ENCODE data around the gene EZR. TPM values are rescaled to one million over a fixed set of nuclear protein-coding genes. Genes with fewer than 3 reads are reported as not detected.

EZR gene
- total RNA-seq, 2 donors from 2014 or later, result 118 to 222 TPM

DNA sequence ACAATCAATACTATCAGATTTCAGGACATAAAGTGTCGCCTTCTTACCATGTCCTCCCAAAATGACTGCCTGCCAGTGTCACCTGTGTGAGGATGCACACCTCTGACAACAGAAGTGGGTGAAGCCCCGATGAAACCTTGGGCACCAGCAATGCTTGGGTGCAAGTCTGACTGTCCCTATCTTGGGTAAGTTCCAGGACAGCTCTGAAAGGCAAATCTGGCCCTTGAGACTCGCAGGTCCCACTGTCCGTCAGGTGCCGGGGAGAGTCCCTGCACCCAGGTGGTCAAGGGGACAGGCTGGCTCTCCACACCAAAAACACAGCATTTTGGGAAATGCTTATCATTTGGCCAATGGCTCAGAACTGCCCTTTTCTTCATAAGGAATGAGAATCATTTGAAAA is 43.3 kb downstream of the EZR start:
- intact Hi-C loops (cut with DNase I), result no loop called here
- Histone ChIP-seq H3K36me3 (peaks cover 3 to 19% of the 10 kb centered on the region in 2 donors), H3K27me3 (replicated peaks; ENCODE audit: insufficient read depth) (no peaks in the 10 kb centered on the region), H3K27ac (peak overlapping the region; percentile 4 to 6), H3K4me3 (no peak overlapping the region), H3K9me3 (no peaks in the 10 kb centered on the region), H3K4me1 (replicated peaks) (peaks cover 9% of the 10 kb centered on the region)
- 83% methylated on average over 5 of the region's 5 CpGs for WGBS
- TF ChIP-seq POLR2A (IDR thresholded peaks at IDR 0.05), result no peak
- no peak for TF ChIP-seq POLR2AphosphoS5 (IDR thresholded peaks at IDR 0.05)
- TF ChIP-seq, protein P1, sequence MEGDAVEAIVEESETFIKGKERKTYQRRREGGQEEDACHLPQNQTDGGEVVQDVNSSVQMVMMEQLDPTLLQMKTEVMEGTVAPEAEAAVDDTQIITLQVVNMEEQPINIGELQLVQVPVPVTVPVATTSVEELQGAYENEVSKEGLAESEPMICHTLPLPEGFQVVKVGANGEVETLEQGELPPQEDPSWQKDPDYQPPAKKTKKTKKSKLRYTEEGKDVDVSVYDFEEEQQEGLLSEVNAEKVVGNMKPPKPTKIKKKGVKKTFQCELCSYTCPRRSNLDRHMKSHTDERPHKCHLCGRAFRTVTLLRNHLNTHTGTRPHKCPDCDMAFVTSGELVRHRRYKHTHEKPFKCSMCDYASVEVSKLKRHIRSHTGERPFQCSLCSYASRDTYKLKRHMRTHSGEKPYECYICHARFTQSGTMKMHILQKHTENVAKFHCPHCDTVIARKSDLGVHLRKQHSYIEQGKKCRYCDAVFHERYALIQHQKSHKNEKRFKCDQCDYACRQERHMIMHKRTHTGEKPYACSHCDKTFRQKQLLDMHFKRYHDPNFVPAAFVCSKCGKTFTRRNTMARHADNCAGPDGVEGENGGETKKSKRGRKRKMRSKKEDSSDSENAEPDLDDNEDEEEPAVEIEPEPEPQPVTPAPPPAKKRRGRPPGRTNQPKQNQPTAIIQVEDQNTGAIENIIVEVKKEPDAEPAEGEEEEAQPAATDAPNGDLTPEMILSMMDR (IDR thresholded peaks at IDR 0.05), result no peak
- no peak for DNase-seq (ENCODE audit: low spot score)

DNA sequence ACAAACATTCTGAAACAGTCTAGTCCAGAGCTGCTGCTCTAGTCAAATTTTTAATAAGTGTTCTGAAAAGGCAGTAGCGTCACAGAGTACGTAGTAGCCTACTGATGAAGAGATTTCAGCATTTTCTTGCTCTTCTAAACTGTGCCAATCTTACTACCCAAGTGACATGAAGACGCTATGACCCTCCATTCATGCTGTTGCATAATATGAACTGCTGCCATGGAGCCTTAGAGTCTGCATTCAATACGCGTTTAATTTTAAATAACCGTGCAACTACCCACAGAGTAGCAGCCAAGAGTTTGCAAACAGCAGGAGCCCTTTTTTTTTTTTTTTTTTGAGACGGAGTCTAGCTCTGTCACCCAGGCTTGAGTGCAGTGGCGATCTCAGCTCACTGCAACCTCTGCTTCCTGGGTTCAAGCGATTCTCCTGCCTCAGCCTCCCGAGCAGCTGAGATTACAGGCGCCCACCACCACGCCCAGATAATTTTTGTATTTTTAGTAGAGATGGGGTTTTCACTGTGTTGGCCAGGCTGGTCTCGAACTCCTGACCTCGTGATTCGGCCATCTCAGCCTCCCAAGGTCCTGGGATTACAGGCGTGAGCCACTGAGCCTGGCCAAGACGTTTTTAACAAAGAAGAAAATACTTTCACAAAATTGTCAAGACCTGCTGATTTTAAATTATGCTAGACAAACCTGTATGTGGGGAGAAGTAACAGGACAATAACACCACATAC is 44.3 kb downstream of the EZR start:
- H3K27ac ChIP-seq, result peak overlapping the region in 1 of 2 donors; percentile 6
- peaks cover 9% of the 10 kb centered on the region for H3K4me1 ChIP-seq (replicated peaks)
- H3K9me3 ChIP-seq, result no peaks in the 10 kb centered on the region
- no peak overlapping the region for H3K4me3 ChIP-seq
- 85% methylated on average over 17 of the region's 17 CpGs for WGBS
- H3K36me3 ChIP-seq, result peaks cover 8 to 29% of the 10 kb centered on the region in 2 donors
- TF ChIP-seq, protein P1 (IDR thresholded peaks at IDR 0.05), result no peak
- TF ChIP-seq POLR2AphosphoS5 (IDR thresholded peaks at IDR 0.05) (no peak), POLR2A (IDR thresholded peaks at IDR 0.05) (no peak)
- no peaks in the 10 kb centered on the region for H3K27me3 ChIP-seq (replicated peaks; ENCODE audit: insufficient read depth)
- intact Hi-C loops (cut with DNase I), result no loop called here
- DNase-seq (ENCODE audit: low spot score), result no peak

DNA sequence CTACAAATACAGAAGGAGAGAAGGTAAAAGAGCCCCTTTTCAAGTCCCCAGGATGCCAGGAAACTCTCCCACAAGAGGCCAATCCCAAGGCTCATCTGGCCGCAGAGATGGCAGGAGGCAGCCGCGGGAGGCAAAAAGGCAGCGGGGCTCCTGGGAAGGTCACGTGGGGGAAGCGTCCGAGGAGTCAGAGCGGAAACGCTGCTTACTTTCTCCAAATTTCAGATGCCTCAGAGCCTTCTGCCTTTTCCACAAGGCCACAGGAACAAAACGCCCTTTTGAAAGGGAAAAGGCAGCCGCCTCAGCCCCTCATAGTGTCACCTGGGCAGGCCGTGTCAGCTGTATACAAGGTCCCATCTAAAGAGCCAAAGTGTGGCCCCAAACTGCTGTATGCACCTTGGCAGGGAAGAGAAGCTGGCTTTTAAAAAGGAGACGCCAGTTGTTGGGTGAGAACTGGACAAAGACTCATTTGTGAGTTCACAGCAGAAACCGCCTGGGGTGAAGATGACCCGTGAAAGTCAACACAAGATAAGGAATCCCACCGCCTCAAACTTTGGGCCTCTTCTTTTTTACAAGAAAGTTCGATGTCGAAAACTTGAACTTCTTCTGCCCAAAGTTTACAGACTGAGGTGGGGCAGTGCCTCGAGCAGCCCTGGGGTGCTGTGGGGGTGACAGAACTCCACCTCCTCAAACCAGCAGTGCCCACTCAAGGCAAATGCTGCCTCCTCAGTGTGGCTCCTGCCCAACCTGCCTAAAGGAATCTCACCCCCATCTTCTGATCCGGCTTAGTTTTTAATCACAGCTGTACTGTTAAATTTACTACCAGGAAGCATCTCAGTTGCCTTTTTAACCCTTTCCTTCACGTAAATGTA is 45.4 kb downstream of the EZR start:
- Histone ChIP-seq H3K27ac (peak overlapping the region; percentile 61 to 66), H3K4me1 (replicated peaks) (peaks cover 9% of the 10 kb centered on the region), H3K27me3 (replicated peaks; ENCODE audit: insufficient read depth) (no peaks in the 10 kb centered on the region), H3K36me3 (peaks cover 17 to 39% of the 10 kb centered on the region in 2 donors), H3K9me3 (no peaks in the 10 kb centered on the region), H3K4me3 (no peak overlapping the region)
- WGBS, result 55% methylated on average over 21 of the region's 21 CpGs
- intact Hi-C loops (cut with DNase I), result no loop called here
- no peak for TF ChIP-seq POLR2AphosphoS5 (IDR thresholded peaks at IDR 0.05)
- no peak for TF ChIP-seq POLR2A (IDR thresholded peaks at IDR 0.05)
- TF ChIP-seq, protein P1 (IDR thresholded peaks at IDR 0.05), result no peak
- DNase-seq (ENCODE audit: low spot score), result no peak

DNA sequence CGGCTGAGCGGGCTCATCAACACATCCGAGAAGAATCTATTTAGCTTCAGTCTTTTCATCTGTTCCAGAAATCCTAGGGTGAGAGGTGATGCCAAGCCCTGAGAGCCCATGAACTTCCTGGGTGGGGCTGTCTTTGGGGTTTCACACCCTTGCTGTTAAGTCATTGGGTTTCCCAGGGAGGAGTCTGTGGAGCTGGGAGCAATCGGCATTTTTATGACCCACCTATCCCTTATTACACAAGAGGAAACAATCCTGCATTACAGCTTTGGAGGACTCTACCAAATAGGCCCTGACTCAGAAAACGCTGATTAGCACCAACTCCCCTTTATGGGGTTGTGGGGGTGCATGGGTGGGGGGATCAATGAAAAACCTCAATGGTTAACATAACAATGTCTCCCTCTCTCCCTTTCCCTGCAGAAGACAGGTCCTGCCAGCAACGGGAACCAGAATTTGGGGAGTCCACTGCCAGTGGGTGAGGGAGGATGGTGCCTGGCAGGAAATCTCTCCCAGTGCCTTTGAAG is 46.3 kb downstream of the EZR start:
- Histone ChIP-seq H3K36me3 (peaks cover 20 to 48% of the 10 kb centered on the region in 2 donors), H3K27ac (peak overlapping the region; percentile 61 to 66), H3K4me3 (no peak overlapping the region), H3K27me3 (replicated peaks; ENCODE audit: insufficient read depth) (no peaks in the 10 kb centered on the region), H3K9me3 (no peaks in the 10 kb centered on the region), H3K4me1 (replicated peaks) (peaks cover 9% of the 10 kb centered on the region)
- intact Hi-C loops (cut with DNase I), result no loop called here
- TF ChIP-seq POLR2AphosphoS5 (IDR thresholded peaks at IDR 0.05), result no peak
- TF ChIP-seq, protein P1 (IDR thresholded peaks at IDR 0.05), result no peak
- TF ChIP-seq POLR2A (IDR thresholded peaks at IDR 0.05), result no peak
- DNase-seq (ENCODE audit: low spot score), result peak; percentile 40
- 34% methylated on average over 6 of the region's 6 CpGs for WGBS
